Airway epithelial cell (primary cell): ENCODE measurements around the gene FBXO4. TPM values are rescaled to one million over a fixed set of nuclear protein-coding genes. Genes with fewer than 3 reads are reported as not detected.

Experiments used
- total RNA-seq: library from RNA; depleted of rRNA; stranded (reverse); fragments of >200 nt; gene quantifications from 2 replicates; pipeline ENCODE4 v1.2.3, GENCODE V29; 2015

Gene FBXO4
- total RNA-seq = 5.2 and 6.6 TPM in 2 replicates

GRCh38 chr5:41924872-41925554 lies at the start of gene FBXO4:
Gene FBXO4 (plus strand): TSS chr5:41925281. CDS start chr5:41925310, 29 bp downstream.

GRCh38 chr5:41903892-41904799 lies 20.9 kb upstream of the FBXO4 start, which contains the start of gene RIMOC1:
Gene RIMOC1 (plus strand): TSS chr5:41904344. CDS start chr5:41904368, 24 bp downstream.

Other genes starting within 250 kb of the FBXO4 start
- 17.8 and 20.8 TPM in 2 replicates for gene OXCT1, start 54.9 kb upstream of the FBXO4 start, total RNA-seq
- 7.9 and 10.4 TPM in 2 replicates for gene RIMOC1, start 20.9 kb upstream of the FBXO4 start, total RNA-seq